IPS-15b (cell line): ENCODE results near the gene CDC123.
"Not testable (repeated sequence)": the region's sequence is repeated elsewhere in the genome, so short reads cannot be mapped to it uniquely, and the experiment has no call there.

ENCODE experiments used
- H3K27me3 ChIP-seq: one replicate; pipeline ENCODE4 v1.6.1; 2013; ENCODE audit warnings: low read length; ENCODE audit not compliant: control insufficient read depth, insufficient read depth
- H3K36me3 ChIP-seq: one replicate; pipeline ENCODE4 v1.6.1; 2013; ENCODE audit warnings: low read length; ENCODE audit not compliant: control insufficient read depth, insufficient read depth
- H3K4me1 ChIP-seq: one replicate; pipeline ENCODE4 v1.6.1; 2013; ENCODE audit warnings: mild to moderate bottlenecking, low read length; ENCODE audit not compliant: control insufficient read depth, insufficient read depth
- H3K4me3 ChIP-seq: one replicate; pipeline ENCODE4 v1.5.1; 2013; ENCODE audit warnings: low read depth, low read length
- H3K9ac ChIP-seq: one replicate; pipeline ENCODE4 v1.6.1; 2013; ENCODE audit warnings: low read depth, mild to moderate bottlenecking, low read length
- H3K9me3 ChIP-seq: one replicate; pipeline ENCODE4 v1.6.1; 2013; ENCODE audit warnings: mild to moderate bottlenecking, low read length; ENCODE audit not compliant: control insufficient read depth, insufficient read depth

CDC123 gene

DNA sequence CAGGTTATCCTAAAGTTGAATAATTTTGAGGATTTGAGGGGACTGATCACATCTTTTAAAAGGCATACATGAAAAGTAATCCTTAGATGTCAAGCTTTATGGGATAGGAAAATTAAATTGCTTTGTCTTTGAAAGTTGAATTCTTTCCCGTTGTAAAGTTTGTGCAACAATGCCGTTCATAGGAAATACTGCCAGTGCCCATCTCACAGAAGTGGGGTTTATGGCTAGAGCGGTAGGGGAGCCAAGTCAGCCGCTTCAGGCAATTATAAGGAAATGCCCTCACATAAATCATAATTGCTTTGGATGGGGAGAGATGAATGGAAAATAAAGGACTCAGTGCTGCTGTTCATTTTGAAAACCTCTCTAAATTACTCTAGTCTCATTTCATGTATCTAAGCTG, 18.1 kb downstream of the CDC123 start:
- H3K27me3 ChIP-seq = no peaks in the 10 kb centered on the region
- no peak overlapping the region for H3K4me3 ChIP-seq
- H3K9ac ChIP-seq = no peak overlapping the region
- no peaks in the 10 kb centered on the region for H3K4me1 ChIP-seq
- no peaks in the 10 kb centered on the region for H3K9me3 ChIP-seq
- H3K36me3 ChIP-seq = peaks cover 12% of the 10 kb centered on the region

DNA sequence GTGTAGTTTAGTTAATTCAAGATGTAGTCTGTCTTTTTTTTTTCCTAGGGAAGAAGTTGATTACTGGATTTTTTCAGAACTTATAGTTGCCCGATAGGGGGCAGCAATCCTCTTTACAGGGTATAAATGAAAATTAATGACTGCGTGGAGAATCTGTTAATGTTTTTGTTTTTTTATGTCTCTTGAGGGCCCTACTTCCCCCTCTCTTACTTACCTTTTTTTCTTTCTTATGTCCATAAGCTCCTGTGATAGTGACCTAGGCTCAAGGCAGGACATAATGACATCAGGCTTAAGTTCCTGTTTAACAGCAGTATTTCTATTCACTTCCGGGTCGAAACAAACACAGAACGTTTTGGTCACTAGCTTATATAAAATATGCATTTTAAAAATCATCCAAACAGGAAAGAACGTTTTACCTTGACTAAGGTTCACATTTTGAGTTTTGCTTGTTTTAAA, 18.8 kb downstream of the CDC123 start:
- H3K36me3 ChIP-seq = peaks cover 7% of the 10 kb centered on the region
- no peaks in the 10 kb centered on the region for H3K27me3 ChIP-seq
- H3K9ac ChIP-seq = no peak overlapping the region
- H3K4me3 ChIP-seq = no peak overlapping the region
- no peaks in the 10 kb centered on the region for H3K9me3 ChIP-seq
- no peaks in the 10 kb centered on the region for H3K4me1 ChIP-seq

DNA sequence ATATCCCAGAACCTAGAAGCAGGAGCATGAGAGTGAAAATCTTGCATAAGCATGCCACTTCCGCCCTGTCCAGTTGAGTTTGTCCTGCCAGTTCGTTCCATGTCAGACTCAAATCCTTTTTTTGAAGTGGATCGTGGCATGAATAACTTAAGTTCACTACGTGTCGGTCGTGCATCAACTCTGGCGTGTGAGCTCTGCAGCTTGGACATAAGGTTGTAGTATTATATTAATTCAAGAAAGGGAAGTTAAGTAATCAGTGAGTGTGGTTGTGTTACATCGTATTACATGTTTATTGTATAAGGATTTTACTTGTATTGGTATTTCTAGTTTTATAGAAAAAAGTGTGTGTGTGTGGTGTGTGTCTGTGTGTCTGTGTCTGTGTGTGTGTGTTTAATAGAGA, 23.0 kb downstream of the CDC123 start:
- no peaks in the 10 kb centered on the region for H3K27me3 ChIP-seq
- no peaks in the 10 kb centered on the region for H3K9me3 ChIP-seq
- H3K36me3 ChIP-seq = peaks cover 5% of the 10 kb centered on the region
- no peaks in the 10 kb centered on the region for H3K4me1 ChIP-seq
- no peak overlapping the region for H3K4me3 ChIP-seq
- no peak overlapping the region for H3K9ac ChIP-seq

GRCh38 chr10:12221323-12222298, 25.6 kb downstream of the CDC123 start:
- Histone ChIP-seq H3K4me1 (no peaks in the 10 kb centered on the region), H3K4me3 (no peak overlapping the region), H3K27me3 (no peaks in the 10 kb centered on the region), H3K9ac (no peak overlapping the region), H3K9me3 (no peaks in the 10 kb centered on the region), H3K36me3 (peaks cover 7% of the 10 kb centered on the region)

- Histone ChIP-seq H3K9me3 (no peaks in the 10 kb centered on the region), H3K27me3 (no peaks in the 10 kb centered on the region), H3K36me3 (peaks cover 14% of the 10 kb centered on the region), H3K9ac (no peak overlapping the region), H3K4me3 (no peak overlapping the region), H3K4me1 (no peaks in the 10 kb centered on the region)
Observed at GRCh38 chr10:12225444-12225843, 29.5 kb downstream of the CDC123 start.

DNA sequence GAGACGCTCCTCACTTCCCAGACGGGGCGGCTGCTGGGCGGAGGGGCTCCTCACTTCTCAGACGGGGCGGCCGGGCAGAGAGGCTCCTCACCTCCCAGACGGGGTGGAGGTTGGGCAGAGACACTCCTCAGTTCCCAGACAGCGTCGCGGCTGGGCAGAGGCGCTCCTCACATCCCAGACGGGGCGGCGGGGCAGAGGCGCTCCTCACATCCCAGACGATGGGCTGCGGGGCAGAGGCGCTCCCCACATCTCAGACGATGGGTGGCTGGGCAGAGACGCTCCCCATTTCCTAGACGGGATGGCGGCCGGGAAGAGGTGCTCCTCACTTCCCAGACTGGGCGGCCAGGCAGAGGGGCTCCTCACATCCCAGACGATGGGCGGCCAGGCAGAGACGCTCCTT, 30.4 kb downstream of the CDC123 start:
- peaks cover 16% of the 10 kb centered on the region for H3K36me3 ChIP-seq
- not testable (repeated sequence) for H3K27me3 ChIP-seq, H3K4me1 ChIP-seq, H3K9ac ChIP-seq, H3K4me3 ChIP-seq, H3K9me3 ChIP-seq

GRCh38 chr10:12228851-12229250, 32.9 kb downstream of the CDC123 start:
- Histone ChIP-seq H3K4me3 (no peak overlapping the region), H3K27me3 (no peaks in the 10 kb centered on the region), H3K9me3 (no peaks in the 10 kb centered on the region), H3K36me3 (peaks cover 16% of the 10 kb centered on the region), H3K4me1 (no peaks in the 10 kb centered on the region), H3K9ac (no peak overlapping the region)

- H3K9ac ChIP-seq, H3K36me3 ChIP-seq, H3K4me1 ChIP-seq, H3K9me3 ChIP-seq, H3K27me3 ChIP-seq, H3K4me3 ChIP-seq: not testable (repeated sequence)
Observed at GRCh38 chr10:12234687-12235086, 38.7 kb downstream of the CDC123 start.

- no peak overlapping the region for H3K4me3 ChIP-seq
- H3K36me3 ChIP-seq = peaks cover 5% of the 10 kb centered on the region
- H3K9ac ChIP-seq = no peak overlapping the region
- H3K4me1 ChIP-seq = no peaks in the 10 kb centered on the region
- H3K9me3 ChIP-seq = no peaks in the 10 kb centered on the region
- no peaks in the 10 kb centered on the region for H3K27me3 ChIP-seq
Observed at GRCh38 chr10:12235116-12235694, 39.2 kb downstream of the CDC123 start.

DNA sequence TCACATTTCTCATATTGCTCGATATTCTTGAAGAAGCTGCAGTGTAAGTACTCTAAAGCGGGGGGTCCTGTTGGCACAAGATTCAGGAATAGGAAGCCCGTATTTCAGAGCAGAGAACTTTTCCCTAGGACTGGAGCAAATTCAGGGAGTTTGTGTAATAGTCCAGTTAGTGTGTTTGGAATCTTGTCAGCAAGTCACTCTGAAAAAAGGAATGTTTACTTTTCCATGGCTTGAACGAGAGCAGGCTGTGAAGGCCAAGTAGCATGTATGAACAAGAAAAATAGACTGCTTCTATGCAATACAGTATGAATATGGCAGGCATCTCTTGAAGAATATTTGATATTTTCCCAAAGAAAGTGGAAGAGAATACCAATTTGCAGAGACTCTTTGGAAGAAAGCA, 39.8 kb downstream of the CDC123 start:
- Histone ChIP-seq H3K27me3 (no peaks in the 10 kb centered on the region), H3K4me3 (no peak overlapping the region), H3K4me1 (no peaks in the 10 kb centered on the region), H3K36me3 (no peaks in the 10 kb centered on the region), H3K9ac (no peak overlapping the region), H3K9me3 (no peaks in the 10 kb centered on the region)

DNA sequence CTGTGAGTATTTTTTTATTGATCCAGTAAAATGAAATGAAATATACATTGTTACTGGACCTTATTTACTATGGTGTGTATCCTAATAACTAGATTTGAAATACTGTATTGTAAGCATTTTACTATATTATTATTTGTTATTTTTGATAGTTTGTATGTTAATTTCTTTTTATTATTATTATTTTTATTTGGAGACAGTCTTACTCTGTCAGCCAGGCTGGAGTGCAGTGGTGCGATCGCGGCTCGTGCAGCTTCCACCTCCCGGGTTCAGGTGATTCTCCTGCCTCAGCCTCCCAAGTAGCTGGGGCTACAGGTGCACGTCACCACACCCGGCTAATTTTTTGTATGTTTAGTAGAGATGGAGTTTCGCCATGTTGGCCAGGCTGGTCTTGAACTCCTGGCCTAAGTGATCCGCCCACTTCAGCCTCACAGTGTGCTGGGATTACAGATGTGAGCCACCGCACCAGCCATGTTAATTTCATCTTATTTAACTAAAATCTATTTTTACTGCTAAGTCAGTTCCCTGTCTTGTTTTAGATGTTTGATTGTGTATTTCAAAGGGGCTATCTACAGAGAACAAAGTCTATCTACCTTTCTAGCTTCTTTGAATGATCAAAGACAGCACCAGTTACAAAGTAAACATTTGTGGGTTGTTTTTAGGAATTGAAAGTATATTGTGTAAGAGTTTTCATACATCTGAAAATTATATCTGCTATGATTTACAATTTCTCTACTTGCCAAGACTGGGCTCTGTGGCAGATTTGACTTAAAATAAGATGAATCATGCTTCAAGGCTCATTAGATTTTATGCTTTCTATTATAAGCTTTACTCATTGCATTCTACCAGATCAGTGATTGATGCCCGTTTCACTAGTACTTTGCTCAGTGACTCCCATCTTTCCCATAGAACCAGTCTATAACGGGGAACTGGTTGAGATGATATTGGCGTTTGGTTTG, 41.6 kb downstream of the CDC123 start:
- no peak overlapping the region for H3K4me3 ChIP-seq
- no peaks in the 10 kb centered on the region for H3K9me3 ChIP-seq
- H3K9ac ChIP-seq = no peak overlapping the region
- no peaks in the 10 kb centered on the region for H3K27me3 ChIP-seq
- no peaks in the 10 kb centered on the region for H3K36me3 ChIP-seq
- no peaks in the 10 kb centered on the region for H3K4me1 ChIP-seq
